ENCODE results near the gene LIMS1.

GRCh38 chr2:108534584-108535356 lies 500 bp downstream of the LIMS1 start:
- TF ChIP-seq EZH2 (IDR thresholded peaks at IDR 0.05) (no peak), POLR2AphosphoS5 (IDR thresholded peaks at IDR 0.05; ENCODE audit: borderline replicate concordance, low read depth, low read length) (no peak), FOXP2 (optimal IDR thresholded peaks at IDR 0.05; ENCODE audit: control extremely low read depth, extremely low read length, insufficient read depth) (no peak)
